ENCODE measurements around the gene AMFR. TPM values are rescaled to one million over a fixed set of nuclear protein-coding genes. Genes with fewer than 3 reads are reported as not detected.

Gene AMFR
- total RNA-seq, 1 experiment from 2014 or later: 66.3 TPM

DNA sequence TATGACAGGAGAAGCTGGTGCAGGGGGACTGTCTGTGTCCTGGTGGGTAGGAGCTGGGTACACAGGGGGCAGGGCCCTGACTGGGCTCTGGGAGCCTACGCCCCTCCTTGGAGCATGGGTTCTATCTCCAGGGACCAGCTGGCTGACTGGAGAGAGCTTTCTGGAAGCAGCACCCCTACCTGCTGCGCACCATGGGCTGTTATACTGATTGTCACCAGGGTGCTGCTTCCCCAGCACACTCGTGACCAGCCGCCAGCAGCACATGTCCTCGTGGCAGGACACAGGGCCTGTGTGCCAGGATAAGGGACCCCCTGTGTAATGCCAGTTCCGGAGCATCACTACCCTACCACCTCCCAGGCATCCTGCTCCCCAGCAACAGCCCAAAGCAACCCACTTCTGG is 106.0 kb downstream of the AMFR start:
- TF ChIP-seq POLR2A (IDR thresholded peaks at IDR 0.05; ENCODE audit: borderline replicate concordance, extremely low read depth, insufficient read depth, insufficient read length) (no peak), JUND (IDR thresholded peaks at IDR 0.05) (no peak), RAD21 (IDR thresholded peaks at IDR 0.05; ENCODE audit: low read depth) (no peak), ATF3 (IDR thresholded peaks at IDR 0.05) (no peak), YY1 (IDR thresholded peaks at IDR 0.05; ENCODE audit: extremely low read depth, insufficient replicate concordance, low read depth, low read length) (no peak), EGR1 (IDR thresholded peaks at IDR 0.05; ENCODE audit: low read depth) (no peak), ZFX (IDR thresholded peaks at IDR 0.05) (no peak), EZH2 (IDR thresholded peaks at IDR 0.05) (no peak), ZNF274 (IDR thresholded peaks at IDR 0.05; ENCODE audit: low read depth, low read length) (no peak), POLR2AphosphoS5 (IDR thresholded peaks at IDR 0.05; ENCODE audit: low read depth, low read length) (no peak), SP1 (IDR thresholded peaks at IDR 0.05; ENCODE audit: low read depth) (no peak), EZH2phosphoT487 (IDR thresholded peaks at IDR 0.05; ENCODE audit: borderline replicate concordance) (no peak), CBX3 (IDR thresholded peaks at IDR 0.05; ENCODE audit: low read depth) (no peak), CEBPB (IDR thresholded peaks at IDR 0.05; ENCODE audit: low read depth) (no peak), FOSL1 (IDR thresholded peaks at IDR 0.05; ENCODE audit: low read depth) (no peak), SRF (IDR thresholded peaks at IDR 0.05; ENCODE audit: low read depth) (no peak), ELF1 (IDR thresholded peaks at IDR 0.05; ENCODE audit: borderline replicate concordance, low read depth) (no peak)
- TF ChIP-seq, protein P1, sequence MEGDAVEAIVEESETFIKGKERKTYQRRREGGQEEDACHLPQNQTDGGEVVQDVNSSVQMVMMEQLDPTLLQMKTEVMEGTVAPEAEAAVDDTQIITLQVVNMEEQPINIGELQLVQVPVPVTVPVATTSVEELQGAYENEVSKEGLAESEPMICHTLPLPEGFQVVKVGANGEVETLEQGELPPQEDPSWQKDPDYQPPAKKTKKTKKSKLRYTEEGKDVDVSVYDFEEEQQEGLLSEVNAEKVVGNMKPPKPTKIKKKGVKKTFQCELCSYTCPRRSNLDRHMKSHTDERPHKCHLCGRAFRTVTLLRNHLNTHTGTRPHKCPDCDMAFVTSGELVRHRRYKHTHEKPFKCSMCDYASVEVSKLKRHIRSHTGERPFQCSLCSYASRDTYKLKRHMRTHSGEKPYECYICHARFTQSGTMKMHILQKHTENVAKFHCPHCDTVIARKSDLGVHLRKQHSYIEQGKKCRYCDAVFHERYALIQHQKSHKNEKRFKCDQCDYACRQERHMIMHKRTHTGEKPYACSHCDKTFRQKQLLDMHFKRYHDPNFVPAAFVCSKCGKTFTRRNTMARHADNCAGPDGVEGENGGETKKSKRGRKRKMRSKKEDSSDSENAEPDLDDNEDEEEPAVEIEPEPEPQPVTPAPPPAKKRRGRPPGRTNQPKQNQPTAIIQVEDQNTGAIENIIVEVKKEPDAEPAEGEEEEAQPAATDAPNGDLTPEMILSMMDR (IDR thresholded peaks at IDR 0.05 in 2 of 3, conservative IDR thresholded peaks at IDR 0.05 in 1 of 3; ENCODE audit: borderline replicate concordance in 1 of 3, insufficient read depth in 1 of 3, low read depth in 2 of 3, low read length in 2 of 3): no peak
- TF ChIP-seq, protein P2, sequence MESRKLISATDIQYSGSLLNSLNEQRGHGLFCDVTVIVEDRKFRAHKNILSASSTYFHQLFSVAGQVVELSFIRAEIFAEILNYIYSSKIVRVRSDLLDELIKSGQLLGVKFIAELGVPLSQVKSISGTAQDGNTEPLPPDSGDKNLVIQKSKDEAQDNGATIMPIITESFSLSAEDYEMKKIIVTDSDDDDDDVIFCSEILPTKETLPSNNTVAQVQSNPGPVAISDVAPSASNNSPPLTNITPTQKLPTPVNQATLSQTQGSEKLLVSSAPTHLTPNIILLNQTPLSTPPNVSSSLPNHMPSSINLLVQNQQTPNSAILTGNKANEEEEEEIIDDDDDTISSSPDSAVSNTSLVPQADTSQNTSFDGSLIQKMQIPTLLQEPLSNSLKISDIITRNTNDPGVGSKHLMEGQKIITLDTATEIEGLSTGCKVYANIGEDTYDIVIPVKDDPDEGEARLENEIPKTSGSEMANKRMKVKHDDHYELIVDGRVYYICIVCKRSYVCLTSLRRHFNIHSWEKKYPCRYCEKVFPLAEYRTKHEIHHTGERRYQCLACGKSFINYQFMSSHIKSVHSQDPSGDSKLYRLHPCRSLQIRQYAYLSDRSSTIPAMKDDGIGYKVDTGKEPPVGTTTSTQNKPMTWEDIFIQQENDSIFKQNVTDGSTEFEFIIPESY (IDR thresholded peaks at IDR 0.05; ENCODE audit: extremely low read depth, insufficient replicate concordance, low read length): no peak
- ATAC-seq (no peak), DNase-seq (ENCODE audit: low read depth, low spot score) (no peak)
- ChIA-PET CTCF (interaction anchor here (1.2 to 2.5 kb wide), 3 partner anchors 37 to 606 kb away, joined by 3 to 17 read pairs (median 4); no protein-coding TSS in a partner anchor), POLR2A (no interaction called here), RAD21 (ENCODE audit: low non-redundant PET in 1 of 2, low total read pairs in 2 of 2, uncharacterized antibody in 2 of 2, unreplicated experiment in 2 of 2) (no interaction called here)
- Histone ChIP-seq H3K9me2 (ENCODE audit: insufficient read depth) (no peaks in the 10 kb centered on the region), H2AFZ (ENCODE audit: low read depth, low read length, poor library complexity, severe bottlenecking) (no peak overlapping the region), H3K9me3 (ENCODE audit: control insufficient read depth in 1 of 2, insufficient read depth in 1 of 2, low read depth in 1 of 2, low read length in 2 of 2) (no peaks in the 10 kb centered on the region), H3K27ac (ENCODE audit: low read depth, low read length) (no peak overlapping the region), H3K4me1 (ENCODE audit: control insufficient read depth in 1 of 2, insufficient read depth in 2 of 2, low read length in 2 of 2) (peaks cover 6 to 14% of the 10 kb centered on the region in 2 experiments), H3K9ac (ENCODE audit: low read length) (no peak overlapping the region), H3K4me2 (ENCODE audit: low read length) (no peak overlapping the region), H3K36me3 (ENCODE audit: control insufficient read depth in 1 of 2, insufficient read depth in 2 of 2, low read length in 2 of 2) (no peaks in the 10 kb centered on the region), H3K27me3 (ENCODE audit: insufficient read depth, low read length) (no peaks in the 10 kb centered on the region), H3K4me3 (replicated peaks in 1 of 2; ENCODE audit: low read depth in 1 of 2, low read length in 2 of 2) (no peak overlapping the region), H4K20me1 (ENCODE audit: insufficient read depth) (no peaks in the 10 kb centered on the region), H3K79me2 (ENCODE audit: insufficient read depth, low read length) (no peaks in the 10 kb centered on the region)
- BruUV-seq (replicated peaks): no TSS peak
- intact Hi-C loops (cut with micrococcal nuclease): no loop called here

Data from HCT116 (cell line).